Measurements from ENCODE around the gene NEUROG1.

The NEUROG1 gene

GRCh38 chr5:135564331-135564730, 28.6 kb upstream of the NEUROG1 start:
- DNase-seq (ENCODE audit: low spot score), result no peak

GRCh38 chr5:135561266-135561665, 25.5 kb upstream of the NEUROG1 start:
- DNase-seq (ENCODE audit: low spot score), result no peak

GRCh38 chr5:135560858-135561257, 25.1 kb upstream of the NEUROG1 start:
- peak; percentile 42 for DNase-seq (ENCODE audit: low spot score)

- DNase-seq (ENCODE audit: low spot score), result no peak
Measured at GRCh38 chr5:135559354-135559753, 23.6 kb upstream of the NEUROG1 start.

GRCh38 chr5:135557076-135557838, 21.5 kb upstream of the NEUROG1 start:
- DNase-seq (ENCODE audit: low spot score), result no peak

GRCh38 chr5:135556620-135557019, 20.9 kb upstream of the NEUROG1 start:
- no peak for DNase-seq (ENCODE audit: low spot score)

GRCh38 chr5:135555530-135555929, 19.8 kb upstream of the NEUROG1 start:
- no peak for DNase-seq (ENCODE audit: low spot score)

- no peak for DNase-seq (ENCODE audit: low spot score)
Measured at GRCh38 chr5:135553688-135554462, 18.1 kb upstream of the NEUROG1 start.

- peak; percentile 44 for DNase-seq (ENCODE audit: low spot score)
Measured at GRCh38 chr5:135551593-135552447, 16.1 kb upstream of the NEUROG1 start.

- no peak for DNase-seq (ENCODE audit: low spot score)
Measured at GRCh38 chr5:135549413-135549812, 13.6 kb upstream of the NEUROG1 start.

- no peak for DNase-seq (ENCODE audit: low spot score)
Measured at GRCh38 chr5:135547590-135548254, 12.0 kb upstream of the NEUROG1 start.

- DNase-seq (ENCODE audit: low spot score), result no peak
Measured at GRCh38 chr5:135546912-135547311, 11.1 kb upstream of the NEUROG1 start.

- no peak for DNase-seq (ENCODE audit: low spot score)
Measured at GRCh38 chr5:135546101-135546500, 10.3 kb upstream of the NEUROG1 start.

GRCh38 chr5:135545099-135545498, 9.3 kb upstream of the NEUROG1 start:
- no peak for DNase-seq (ENCODE audit: low spot score)

- DNase-seq (ENCODE audit: low spot score), result no peak
Measured at GRCh38 chr5:135543485-135544304, 7.9 kb upstream of the NEUROG1 start.

- DNase-seq (ENCODE audit: low spot score), result no peak
Measured at GRCh38 chr5:135543001-135543484, 7.3 kb upstream of the NEUROG1 start.

- no peak for DNase-seq (ENCODE audit: low spot score)
Measured at GRCh38 chr5:135541807-135542502, 6.2 kb upstream of the NEUROG1 start.

GRCh38 chr5:135539430-135540005, 3.8 kb upstream of the NEUROG1 start:
- DNase-seq (ENCODE audit: low spot score), result no peak

GRCh38 chr5:135538261-135538660, 2.5 kb upstream of the NEUROG1 start:
- DNase-seq (ENCODE audit: low spot score), result no peak

- no peak for DNase-seq (ENCODE audit: low spot score)
Measured at GRCh38 chr5:135537745-135538144, 2.0 kb upstream of the NEUROG1 start.

Measured in CD4-positive, alpha-beta T cell treated with Interleukin-15 for 4 hours (primary cell).